GM12801 (cell line): Measurements from ENCODE around the gene NDUFA11.

Source experiments
- TF ChIP-seq, protein P1 (sequence below): IDR thresholded peaks from one replicate; pipeline ENCODE4 v1.5.1; 2011; ENCODE audit warnings: control low read depth; ENCODE audit not compliant: insufficient read length; ENCODE audit errors: extremely low read depth

The NDUFA11 gene

GRCh38 chr19:5891938-5892771, 11.4 kb downstream of the NDUFA11 start:
- TF ChIP-seq, protein P1, sequence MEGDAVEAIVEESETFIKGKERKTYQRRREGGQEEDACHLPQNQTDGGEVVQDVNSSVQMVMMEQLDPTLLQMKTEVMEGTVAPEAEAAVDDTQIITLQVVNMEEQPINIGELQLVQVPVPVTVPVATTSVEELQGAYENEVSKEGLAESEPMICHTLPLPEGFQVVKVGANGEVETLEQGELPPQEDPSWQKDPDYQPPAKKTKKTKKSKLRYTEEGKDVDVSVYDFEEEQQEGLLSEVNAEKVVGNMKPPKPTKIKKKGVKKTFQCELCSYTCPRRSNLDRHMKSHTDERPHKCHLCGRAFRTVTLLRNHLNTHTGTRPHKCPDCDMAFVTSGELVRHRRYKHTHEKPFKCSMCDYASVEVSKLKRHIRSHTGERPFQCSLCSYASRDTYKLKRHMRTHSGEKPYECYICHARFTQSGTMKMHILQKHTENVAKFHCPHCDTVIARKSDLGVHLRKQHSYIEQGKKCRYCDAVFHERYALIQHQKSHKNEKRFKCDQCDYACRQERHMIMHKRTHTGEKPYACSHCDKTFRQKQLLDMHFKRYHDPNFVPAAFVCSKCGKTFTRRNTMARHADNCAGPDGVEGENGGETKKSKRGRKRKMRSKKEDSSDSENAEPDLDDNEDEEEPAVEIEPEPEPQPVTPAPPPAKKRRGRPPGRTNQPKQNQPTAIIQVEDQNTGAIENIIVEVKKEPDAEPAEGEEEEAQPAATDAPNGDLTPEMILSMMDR: no peak

DNA sequence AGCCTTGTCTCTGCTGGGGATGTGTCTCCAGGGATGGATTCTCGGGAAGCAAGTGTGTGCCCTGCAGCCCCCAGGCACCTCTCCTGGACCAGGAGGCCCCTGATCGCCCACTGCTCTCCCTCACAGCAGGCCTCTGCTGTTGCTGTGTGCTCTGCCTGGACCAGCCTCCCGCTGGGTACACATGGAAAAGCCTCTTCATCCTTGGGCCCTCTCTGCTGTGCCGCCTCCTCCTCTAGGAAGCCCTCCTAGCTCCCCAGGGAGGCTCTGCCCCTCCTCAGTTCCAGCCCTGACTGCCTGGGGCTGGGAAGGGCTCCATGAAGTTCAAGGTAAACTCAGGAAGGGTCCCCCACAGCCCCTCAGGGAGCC, 12.0 kb downstream of the NDUFA11 start:
- TF ChIP-seq, protein P1: no peak

- TF ChIP-seq, protein P1: no peak
Measured at GRCh38 chr19:5890099-5890498, 13.5 kb downstream of the NDUFA11 start.

DNA sequence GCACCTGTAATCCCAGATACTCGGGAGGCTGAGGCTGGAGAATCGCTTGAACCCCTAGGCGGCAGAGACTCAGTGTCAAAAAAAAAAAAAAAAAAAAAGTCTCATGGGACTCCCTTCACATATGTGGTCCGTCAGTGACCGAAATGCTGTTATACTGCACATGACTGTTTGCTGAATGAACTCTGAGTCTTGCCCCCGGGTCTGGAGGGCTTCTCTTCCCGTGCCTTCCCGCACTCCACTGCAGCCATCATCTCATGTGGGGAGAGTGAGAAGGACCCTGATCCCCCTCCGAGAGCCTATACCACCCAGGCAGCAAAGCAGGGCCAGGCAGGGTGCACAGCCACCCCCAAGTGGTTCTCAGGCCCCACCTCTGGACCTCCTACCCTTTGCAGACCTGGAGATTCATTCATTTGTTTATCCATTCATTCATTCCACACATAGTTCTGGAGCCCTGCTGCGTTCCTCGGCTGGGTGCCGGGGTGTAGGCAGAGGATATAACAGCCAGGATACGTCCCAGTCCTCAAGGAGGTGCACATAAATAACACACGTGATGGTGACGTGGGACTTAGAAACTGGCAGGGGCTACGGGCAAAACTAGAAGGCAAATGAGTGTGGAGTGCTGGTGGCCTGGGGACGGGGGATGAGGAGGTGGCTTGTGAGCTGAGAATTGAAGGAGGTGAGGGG, 14.2 kb downstream of the NDUFA11 start:
- TF ChIP-seq, protein P1: no peak

DNA sequence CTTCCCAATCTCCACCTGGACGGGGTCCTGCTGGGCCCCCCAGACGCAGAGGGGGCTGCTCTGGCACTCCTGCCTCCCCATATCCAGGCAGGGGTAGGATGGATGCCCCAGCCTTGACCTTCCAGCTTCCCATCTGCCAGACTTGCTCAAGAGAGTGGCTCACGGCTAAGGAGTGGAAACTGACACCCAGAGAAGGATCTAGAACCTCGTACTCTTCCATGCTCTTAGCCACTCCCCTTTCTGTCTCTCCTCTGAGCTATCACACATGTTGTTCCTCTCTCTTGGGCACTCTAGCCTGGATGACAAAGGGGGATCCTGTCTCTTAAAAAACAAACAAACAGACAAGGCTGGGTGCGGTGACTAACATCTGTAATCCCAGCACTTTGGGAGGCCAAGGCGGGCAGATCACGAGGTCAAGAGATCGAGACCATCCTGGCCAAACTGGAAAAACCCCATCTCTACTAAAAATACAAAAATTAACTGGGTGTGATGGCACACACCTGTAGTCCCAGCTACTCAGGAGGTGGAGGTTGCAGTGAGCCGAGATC, 21.1 kb downstream of the NDUFA11 start:
- TF ChIP-seq, protein P1: no peak

GRCh38 chr19:5881543-5882299, 21.9 kb downstream of the NDUFA11 start:
- TF ChIP-seq, protein P1: no peak

- TF ChIP-seq, protein P1: no peak
Measured at GRCh38 chr19:5880604-5881078, 22.9 kb downstream of the NDUFA11 start.
